Breast epithelium (tissue), 4 donors: ENCODE measurements around the gene NMBR. TPM values are rescaled to one million over a fixed set of nuclear protein-coding genes. Genes with fewer than 3 reads are reported as not detected.
"Not testable (repeated sequence)": the region's sequence is repeated elsewhere in the genome, so short reads cannot be mapped to it uniquely, and the experiment has no call there.

ENCODE experiments used
- DNase-seq, 2 donors: peaks; one replicate each; pipeline ENCODE4 v3.0.0-alpha.2; 2019; ENCODE audit warnings: low spot score in 2 of 2
- H3K27ac ChIP-seq, 2 donors: fragments of 200-600 bp; sonication (generic) in 1 of 2; one replicate each; pipeline ENCODE4 v1.5.1; 2016 to 2019; ENCODE audit warnings: mild to moderate bottlenecking in 1 of 2
- H3K27me3 ChIP-seq, 2 donors: fragments of 200-600 bp; sonication (generic) in 1 of 2; one replicate each; pipeline versions ENCODE4 v1.5.1 to v1.6.0; 2017 to 2019; ENCODE audit warnings: control low read depth in 1 of 2, mild to moderate bottlenecking in 1 of 2
- H3K36me3 ChIP-seq: fragments of 200-600 bp; one replicate; pipeline ENCODE4 v1.5.1; 2019
- H3K4me1 ChIP-seq, 2 donors: fragments of 200-600 bp; sonication (generic); one replicate each; pipeline ENCODE4 v1.5.1; 2016 to 2019; ENCODE audit warnings: control low read depth in 1 of 2
- H3K4me3 ChIP-seq, 3 donors: fragments of 200-600 bp; sonication (generic); 1 replicate in 2 of 3; 2 replicates in 1 of 3; pipeline ENCODE4 v1.5.1; 2016 to 2019; ENCODE audit warnings: mild to moderate bottlenecking in 3 of 3, moderate library complexity in 2 of 3
- H3K9me3 ChIP-seq, 2 donors: fragments of 200-600 bp; sonication (generic) in 1 of 2; one replicate each; pipeline ENCODE4 v1.5.1; 2016 to 2019; ENCODE audit warnings: control low read depth in 1 of 2
- CTCF ChIP-seq, 3 donors: fragments of 450-650 bp; IDR thresholded peaks; one replicate each; pipeline ENCODE4 v1.5.1; 2016 to 2017; ENCODE audit warnings: antibody characterized with exemption in 3 of 3, mild to moderate bottlenecking in 3 of 3, moderate library complexity in 3 of 3
- POLR2A ChIP-seq: fragments of 450-650 bp; IDR thresholded peaks from one replicate; pipeline ENCODE4 v1.6.1; 2016; ENCODE audit warnings: antibody characterized with exemption, mild to moderate bottlenecking, moderate library complexity
- POLR2AphosphoS5 ChIP-seq, 3 donors: sonication (generic); formaldehyde crosslinking; IDR thresholded peaks; one replicate each; pipeline ENCODE4 v1.6.1; 2017; ENCODE audit warnings: antibody characterized with exemption in 3 of 3
- intact Hi-C: fragments of 100-400 bp; cut with DNase I; formaldehyde crosslinking; loops from one replicate; pipeline ENCODE4 v1.15.1; 2023; ENCODE audit warnings: low total_unique reads
- total RNA-seq, 3 donors: library from RNA; depleted of rRNA; stranded (reverse); fragments of >200 nt; gene quantifications; one replicate each; pipeline ENCODE4 v1.1.0, GENCODE V29; 2016

NMBR gene
- total RNA-seq, 3 donors from 2014 or later: 0.29 TPM; not detected in 2

GRCh38 chr6:142112451-142113061, 34.4 kb downstream of the NMBR start:
- no peaks in the 10 kb centered on the region for H3K9me3 ChIP-seq
- intact Hi-C loops: no loop called here
- DNase-seq: peak; percentile 23 to 60
- H3K4me1 ChIP-seq: no peaks in the 10 kb centered on the region
- H3K27me3 ChIP-seq: no peaks in the 10 kb centered on the region
- no peak overlapping the region for H3K4me3 ChIP-seq
- H3K27ac ChIP-seq: no peak overlapping the region
- no peaks in the 10 kb centered on the region for H3K36me3 ChIP-seq
- TF ChIP-seq CTCF (IDR thresholded peaks at IDR 0.05): peak; percentile 49 to 56 (median 51)
- no peak for TF ChIP-seq POLR2A

- H3K27ac ChIP-seq, H3K9me3 ChIP-seq, H3K36me3 ChIP-seq, DNase-seq, H3K4me1 ChIP-seq, H3K4me3 ChIP-seq, intact Hi-C loops, H3K27me3 ChIP-seq: not testable (repeated sequence)
These were observed 36.1 kb downstream of the NMBR start for GRCh38 chr6:142110820-142111219.

- intact Hi-C loops: loop anchor here (5.0 kb wide), 1 partner anchor 293 kb away; no protein-coding TSS in a partner anchor
- H3K27ac ChIP-seq, H3K4me3 ChIP-seq, H3K27me3 ChIP-seq, H3K4me1 ChIP-seq, H3K9me3 ChIP-seq, DNase-seq, H3K36me3 ChIP-seq: not testable (repeated sequence)
These were observed 42.1 kb downstream of the NMBR start for GRCh38 chr6:142104820-142105219.

GRCh38 chr6:142088858-142089216, 58.1 kb downstream of the NMBR start:
- DNase-seq: no peak
- TF ChIP-seq POLR2A (no peak), POLR2AphosphoS5 (IDR thresholded peaks at IDR 0.05) (no peak), CTCF (IDR thresholded peaks at IDR 0.05) (no peak)
- intact Hi-C loops: no loop called here
- no peaks in the 10 kb centered on the region for H3K9me3 ChIP-seq
- H3K27ac ChIP-seq: no peak overlapping the region
- H3K27me3 ChIP-seq: peaks cover 0 to 21% of the 10 kb centered on the region in 2 donors
- H3K36me3 ChIP-seq: no peaks in the 10 kb centered on the region
- H3K4me3 ChIP-seq: no peak overlapping the region
- no peaks in the 10 kb centered on the region for H3K4me1 ChIP-seq

GRCh38 chr6:142087950-142088857, 58.7 kb downstream of the NMBR start:
- intact Hi-C loops: no loop called here
- TF ChIP-seq POLR2A (no peak), POLR2AphosphoS5 (IDR thresholded peaks at IDR 0.05) (no peak), CTCF (IDR thresholded peaks at IDR 0.05) (no peak)
- DNase-seq: no peak

GRCh38 chr6:142079130-142079529, 67.8 kb downstream of the NMBR start:
- Histone ChIP-seq H3K4me1 (no peaks in the 10 kb centered on the region), H3K27me3 (no peaks in the 10 kb centered on the region), H3K4me3 (no peak overlapping the region), H3K9me3 (no peaks in the 10 kb centered on the region), H3K36me3 (no peaks in the 10 kb centered on the region), H3K27ac (no peak overlapping the region)
- no peak for TF ChIP-seq POLR2A
- no peak for TF ChIP-seq POLR2AphosphoS5 (IDR thresholded peaks at IDR 0.05)
- no peak for TF ChIP-seq CTCF (IDR thresholded peaks at IDR 0.05)
- DNase-seq: no peak
- intact Hi-C loops: no loop called here

More at GRCh38 chr6:142087950-142088857, 58.7 kb downstream of the NMBR start:
- no peak overlapping the region for H3K27ac ChIP-seq
- no peaks in the 10 kb centered on the region for H3K9me3 ChIP-seq
- no peak overlapping the region for H3K4me3 ChIP-seq
- peaks cover 0 to 21% of the 10 kb centered on the region in 2 donors for H3K27me3 ChIP-seq
- H3K36me3 ChIP-seq: no peaks in the 10 kb centered on the region
- no peaks in the 10 kb centered on the region for H3K4me1 ChIP-seq
